HL-60 (cell line): ENCODE results near the gene PTPMT1.

Experiments
- DNase-seq, 2 experiments: peaks; one replicate each; pipeline ENCODE4 v3.0.0-alpha.2; 2010 to 2020; ENCODE audit warnings: low read depth in 1 of 2, low spot score in 1 of 2
- H3K27ac ChIP-seq: fragments of 250-450 bp; sonication (Bioruptor Pico); replicated peaks from 2 replicates; pipeline ENCODE4 v1.5.1; 2020; ENCODE audit warnings: mild to moderate bottlenecking, moderate library complexity
- H3K27me3 ChIP-seq: fragments of 250-450 bp; sonication (Bioruptor Pico); 2 replicates; pipeline ENCODE4 v1.5.1; 2021; ENCODE audit warnings: mild to moderate bottlenecking, moderate library complexity; ENCODE audit not compliant: insufficient read depth, poor library complexity, severe bottlenecking
- H3K4me3 ChIP-seq: replicated peaks from 2 replicates; pipeline ENCODE4 v1.5.1; 2011; ENCODE audit warnings: mild to moderate bottlenecking, control low read depth, low read length; ENCODE audit not compliant: insufficient read depth
- CTCF ChIP-seq: IDR thresholded peaks from one replicate; pipeline ENCODE4 v1.5.1; 2011; ENCODE audit warnings: low read length, control low read depth, inconsistent platforms; ENCODE audit not compliant: insufficient read depth
- GABPA ChIP-seq: IDR thresholded peaks from 2 replicates; pipeline ENCODE4 v1.6.1; 2012; ENCODE audit warnings: low read depth
- POLR2AphosphoS5 ChIP-seq: IDR thresholded peaks from 2 replicates; pipeline ENCODE4 v1.6.1; 2012; ENCODE audit warnings: low read depth
- REST ChIP-seq: IDR thresholded peaks from 2 replicates; pipeline ENCODE4 v1.6.1; 2012; ENCODE audit warnings: low read depth; ENCODE audit not compliant: insufficient replicate concordance
- SPI1 ChIP-seq: IDR thresholded peaks from 2 replicates; pipeline ENCODE4 v1.6.1; 2012; ENCODE audit warnings: low read depth, mild to moderate bottlenecking, borderline replicate concordance

Gene PTPMT1

GRCh38 chr11:47586098-47586855 lies 20.9 kb downstream of the PTPMT1 start, which contains the start of gene FAM180B:
TSS of gene FAM180B (plus strand) at chr11:47586678. CDS start at chr11:47586769, 91 bp downstream.
- H3K27ac ChIP-seq, result peak within 1 kb of the TSS; percentile 56
- H3K4me3 ChIP-seq, result no peak within 1 kb of the TSS
- no peak for TF ChIP-seq CTCF
- no peak for TF ChIP-seq REST
- TF ChIP-seq POLR2AphosphoS5, result no peak
- no peak for TF ChIP-seq SPI1
- TF ChIP-seq GABPA, result no peak
- no peak for DNase-seq
- no peaks in the 10 kb centered on the region for H3K27me3 ChIP-seq

GRCh38 chr11:47587039-47587716 lies 21.8 kb downstream of the PTPMT1 start:
- Histone ChIP-seq H3K4me3 (no peak overlapping the region), H3K27ac (peak overlapping the region; percentile 56), H3K27me3 (no peaks in the 10 kb centered on the region)
- TF ChIP-seq REST, result no peak
- TF ChIP-seq CTCF, result no peak
- no peak for TF ChIP-seq SPI1
- no peak for TF ChIP-seq GABPA
- TF ChIP-seq POLR2AphosphoS5, result no peak
- no peak for DNase-seq

- no peak overlapping the region for H3K4me3 ChIP-seq
- H3K27ac ChIP-seq, result peak overlapping the region; percentile 56
- DNase-seq, result peak; percentile 78 to 92
- H3K27me3 ChIP-seq, result peaks cover 2% of the 10 kb centered on the region
- TF ChIP-seq CTCF, result no peak
- peak; percentile 48; the same call in 1 of the 2 replicates for TF ChIP-seq SPI1
- peak; percentile 72 for TF ChIP-seq POLR2AphosphoS5
These were observed 22.4 kb downstream of the PTPMT1 start for GRCh38 chr11:47587723-47588326.
